Effector CD8-positive, alpha-beta T cell (primary cell): ENCODE measurements around the gene PROZ.

ENCODE experiments used
- DNase-seq: peaks from one replicate; lab custom pipeline; 2025; lab: John Stamatoyannopoulos, UW

Gene PROZ

GRCh38 chr13:113120300-113121182 lies 37.9 kb upstream of the PROZ start:
- DNase-seq, result no peak

DNA sequence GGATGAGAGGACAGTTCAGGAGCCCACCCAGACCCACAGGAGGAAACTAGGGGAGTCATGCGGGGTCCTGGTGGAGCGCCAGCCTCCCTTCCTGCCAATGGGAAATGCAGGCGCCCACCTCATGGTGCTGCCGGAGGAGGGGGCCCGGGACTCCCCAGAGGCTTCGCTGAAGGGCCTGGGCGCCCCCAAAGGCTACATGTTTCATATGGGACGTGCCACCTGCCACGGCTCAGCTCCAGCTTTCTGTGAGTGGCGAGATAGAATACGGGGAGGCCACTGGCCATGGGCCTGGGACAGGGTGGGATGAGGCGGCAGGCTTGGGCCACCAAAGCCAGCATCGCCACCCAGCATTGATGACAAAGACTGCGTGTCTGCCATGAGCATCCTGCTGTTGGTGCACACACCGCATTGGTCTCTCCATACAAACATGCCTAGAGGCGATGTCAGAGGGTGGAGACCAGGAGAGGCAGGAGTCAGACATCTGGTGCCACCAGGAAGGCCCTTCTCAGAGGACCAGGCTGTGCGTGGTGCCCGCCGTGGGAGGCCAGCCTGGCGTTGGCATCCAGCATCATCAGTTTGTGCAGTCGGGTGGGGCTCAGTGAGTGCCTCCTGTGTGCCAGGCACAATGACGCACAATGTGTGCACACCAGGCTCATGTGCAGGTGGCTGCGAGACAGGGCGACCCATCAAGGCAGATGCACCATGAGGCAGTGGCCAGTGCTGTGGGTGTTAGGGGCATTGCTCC lies 37.1 kb upstream of the PROZ start:
- DNase-seq, result no peak

- no peak for DNase-seq
Observed at GRCh38 chr13:113121928-113122471, 36.4 kb upstream of the PROZ start.

DNA sequence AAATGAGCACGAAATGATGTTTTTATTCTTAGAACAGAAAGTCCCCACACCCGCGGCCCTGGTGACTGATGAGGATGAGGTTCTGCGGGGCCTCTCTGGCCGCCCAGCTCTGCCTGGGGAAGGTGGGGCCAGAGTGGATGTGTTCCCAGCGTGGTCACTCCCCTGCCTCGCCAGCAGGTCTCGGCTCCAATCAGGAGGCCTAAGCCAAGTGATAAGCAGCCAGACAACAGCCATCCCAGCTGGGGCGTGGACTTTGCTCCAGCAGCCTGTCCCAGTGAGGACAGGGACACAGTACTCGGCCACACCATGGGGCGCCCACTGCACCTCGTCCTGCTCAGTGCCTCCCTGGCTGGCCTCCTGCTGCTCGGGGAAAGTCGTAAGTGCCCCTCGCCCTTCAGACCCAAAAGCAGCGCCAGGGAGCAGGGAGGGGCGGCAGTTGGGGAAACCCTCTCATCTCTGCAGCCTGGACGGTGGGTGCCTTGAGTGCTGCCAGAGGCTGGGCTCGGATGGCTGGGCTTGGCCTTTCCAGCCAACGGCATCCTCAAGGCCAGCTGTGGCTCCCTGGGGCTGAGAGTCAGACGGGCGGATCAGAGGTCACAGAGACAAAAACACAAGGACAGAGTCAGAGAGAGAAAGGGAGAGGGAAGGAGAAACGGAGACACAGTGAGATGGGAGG lies 35.8 kb upstream of the PROZ start, which contains the start of gene F10:
Gene F10 (plus strand): TSS at position 250 of the 676 bp plus-strand sequence. CDS start 57 bp downstream, at position 307.
- no peak for DNase-seq

DNA sequence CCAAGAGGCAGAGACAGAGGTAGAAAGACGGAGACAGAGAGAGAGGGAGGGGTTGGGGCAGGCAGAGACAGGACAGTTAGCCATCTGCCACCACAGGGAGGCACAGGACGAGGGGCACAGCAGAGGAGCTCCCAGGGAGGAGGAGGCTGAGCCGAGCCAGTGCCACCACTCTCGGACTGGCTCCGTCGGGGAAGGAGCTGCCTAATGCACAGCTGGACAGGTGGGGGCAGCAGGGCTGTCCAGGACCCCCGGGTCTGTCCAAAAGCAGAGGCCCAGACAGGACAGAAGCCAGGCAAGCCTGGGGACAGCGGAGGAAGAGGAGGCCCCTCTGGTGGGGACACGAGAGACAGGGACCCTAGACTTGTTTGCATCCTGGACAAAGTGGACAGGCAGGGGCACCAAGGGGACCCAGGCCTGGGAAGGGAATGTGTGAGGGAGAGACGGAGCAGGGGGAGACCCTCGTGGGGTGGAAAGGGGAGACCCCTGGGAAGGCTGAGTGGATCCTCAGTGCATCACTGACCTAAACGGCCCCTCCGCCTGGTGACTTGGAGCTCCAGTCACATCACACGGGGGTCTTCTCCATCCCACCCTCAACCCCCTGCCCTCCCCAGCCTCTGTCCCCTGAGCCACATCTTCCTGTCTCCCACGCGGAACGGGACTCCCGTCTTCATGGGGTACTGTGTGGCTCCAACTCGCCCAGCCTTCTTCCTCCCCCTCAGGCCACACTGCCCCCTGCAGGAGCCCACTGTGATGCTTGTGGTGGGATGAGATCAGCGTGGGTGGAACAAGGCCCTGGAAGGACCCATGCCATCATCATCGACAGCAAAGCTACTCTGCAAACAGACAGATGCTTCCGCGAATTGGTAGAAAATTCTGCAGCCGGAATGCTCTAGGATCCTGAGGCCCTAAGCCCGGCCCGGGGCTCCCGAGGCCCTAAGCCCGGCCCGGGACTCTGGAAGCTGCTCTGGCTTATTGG lies 34.9 kb upstream of the PROZ start:
- no peak for DNase-seq

DNA sequence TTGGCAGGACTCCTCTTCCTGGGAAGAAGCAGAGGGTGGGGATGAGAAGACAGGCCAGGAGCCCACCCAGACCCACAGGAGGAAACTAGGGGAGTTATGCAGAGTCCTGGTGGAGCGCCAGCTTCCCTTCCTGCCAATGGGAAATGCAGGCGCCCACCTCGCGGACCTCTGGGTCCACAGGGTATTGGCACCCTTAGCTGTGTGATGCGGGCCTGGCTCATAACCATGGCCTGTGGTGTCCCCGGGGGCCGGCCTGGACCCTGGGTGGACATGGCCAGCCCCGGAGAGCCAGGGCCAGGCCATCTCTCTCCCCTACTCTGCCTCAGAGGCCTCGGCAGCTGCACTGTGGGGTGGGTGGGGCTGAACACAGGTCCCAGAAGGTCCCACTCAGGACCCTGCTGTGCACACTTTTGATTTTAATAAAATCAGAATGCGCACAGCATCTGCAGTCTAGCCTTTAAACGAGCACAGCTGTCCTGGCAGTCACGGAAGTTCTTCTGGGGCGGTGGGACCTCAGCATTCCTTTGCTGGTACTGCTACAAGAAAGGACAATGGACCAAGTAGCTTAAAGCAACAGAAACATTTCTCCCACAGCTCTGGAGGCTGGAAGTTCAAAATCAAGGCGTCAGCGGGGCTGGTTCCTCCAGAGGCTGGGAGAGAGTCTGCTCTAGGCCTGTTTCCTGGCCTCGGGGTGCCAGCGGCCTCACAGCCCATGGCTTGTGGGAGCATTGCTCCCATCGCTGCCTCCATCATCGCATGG lies 34.1 kb upstream of the PROZ start:
- DNase-seq, result no peak

DNA sequence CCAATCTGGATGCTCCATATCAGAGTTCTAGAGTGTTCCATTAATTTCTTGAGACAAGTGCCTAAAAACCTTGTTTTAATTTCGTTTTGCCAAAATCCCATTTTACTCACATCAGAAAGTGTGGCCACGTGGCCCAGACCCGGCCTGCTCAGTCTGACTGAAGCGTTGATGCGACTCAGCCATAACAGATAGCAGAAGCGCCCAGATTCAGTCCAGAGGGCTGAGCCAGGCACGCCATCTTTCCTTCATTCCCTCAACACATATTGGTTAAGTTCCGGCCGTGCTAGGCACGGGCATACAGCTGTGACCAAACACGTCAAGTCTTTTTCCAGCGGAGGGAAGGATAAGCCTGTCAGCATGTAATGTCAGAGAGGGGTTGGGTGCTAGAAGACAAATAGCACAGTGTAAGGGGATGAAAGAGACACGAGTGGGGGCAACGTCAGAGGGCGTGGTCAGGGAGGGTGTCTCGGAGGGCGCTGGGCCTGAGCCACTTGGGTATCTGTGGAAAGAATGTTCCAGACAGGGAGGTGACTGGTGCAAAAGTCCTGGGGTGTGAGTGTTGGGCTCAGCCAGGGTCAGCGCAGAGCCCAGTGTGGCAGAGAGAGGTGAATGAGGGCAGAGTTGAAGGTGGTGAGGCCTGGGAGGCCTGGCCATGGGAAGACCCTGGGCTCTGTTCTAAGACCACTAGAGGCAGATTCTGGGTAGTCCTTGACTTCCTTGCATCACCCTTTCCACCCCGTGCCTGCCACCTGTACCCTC lies 32.8 kb upstream of the PROZ start:
- DNase-seq, result no peak

GRCh38 chr13:113126265-113127150 lies 31.9 kb upstream of the PROZ start:
- no peak for DNase-seq

DNA sequence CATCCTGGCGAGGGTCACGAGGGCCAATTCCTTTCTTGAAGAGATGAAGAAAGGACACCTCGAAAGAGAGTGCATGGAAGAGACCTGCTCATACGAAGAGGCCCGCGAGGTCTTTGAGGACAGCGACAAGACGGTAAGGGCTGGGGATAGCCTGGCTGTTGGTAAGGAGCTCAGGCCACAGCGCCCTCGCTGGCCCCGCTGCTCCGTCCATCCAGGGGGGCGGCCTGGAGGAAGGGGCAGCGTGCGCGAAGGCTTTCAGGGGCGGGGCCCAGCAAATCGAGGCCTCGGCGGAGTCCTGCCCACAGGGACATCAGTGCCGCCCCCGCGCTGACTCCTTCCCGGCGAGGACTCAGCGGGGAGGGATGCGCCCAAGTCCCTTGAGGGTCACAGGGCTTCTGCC lies 29.0 kb upstream of the PROZ start:
- no peak for DNase-seq

DNA sequence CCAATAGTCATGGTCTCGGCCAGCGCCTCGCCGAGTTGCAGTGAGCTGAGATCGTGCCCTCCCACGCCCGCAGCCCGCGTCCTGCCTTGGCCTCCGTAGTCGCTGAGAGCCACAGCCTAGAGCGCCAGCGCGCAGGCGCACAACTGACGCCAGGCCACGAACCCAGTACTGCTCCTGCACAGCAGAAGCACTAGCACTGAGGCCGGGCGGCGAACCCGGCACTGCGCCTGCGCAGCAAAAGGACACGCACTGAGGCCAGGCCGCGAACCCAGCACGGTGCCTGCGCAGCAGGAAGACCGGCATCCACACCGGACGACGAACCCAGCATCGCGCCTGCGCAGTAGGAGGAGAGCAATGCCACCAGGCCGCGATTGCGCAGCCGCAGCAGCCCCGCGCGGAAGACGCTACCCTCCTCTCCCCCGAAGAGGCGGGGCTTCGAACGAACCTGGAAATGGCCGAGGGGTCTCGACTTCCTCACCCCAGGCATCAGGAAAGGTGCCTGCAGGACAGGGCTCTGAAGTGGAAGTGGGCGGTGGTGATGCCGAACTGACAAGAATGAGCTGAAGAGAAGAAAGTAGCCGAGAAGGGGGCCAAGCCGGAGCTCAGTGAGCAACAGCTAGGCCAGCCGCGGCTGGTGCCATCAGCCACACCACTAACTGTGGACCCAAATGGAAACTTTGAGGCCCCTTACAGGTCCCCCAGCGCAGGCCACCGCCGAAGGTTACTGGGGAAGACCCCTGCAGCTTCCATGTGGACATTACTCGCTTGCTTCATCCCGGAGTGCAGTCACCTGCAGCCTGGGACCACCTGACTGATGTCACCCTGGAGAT lies 28.3 kb upstream of the PROZ start:
- DNase-seq, result no peak

- no peak for DNase-seq
Observed at GRCh38 chr13:113135281-113135760, 23.1 kb upstream of the PROZ start.

DNA sequence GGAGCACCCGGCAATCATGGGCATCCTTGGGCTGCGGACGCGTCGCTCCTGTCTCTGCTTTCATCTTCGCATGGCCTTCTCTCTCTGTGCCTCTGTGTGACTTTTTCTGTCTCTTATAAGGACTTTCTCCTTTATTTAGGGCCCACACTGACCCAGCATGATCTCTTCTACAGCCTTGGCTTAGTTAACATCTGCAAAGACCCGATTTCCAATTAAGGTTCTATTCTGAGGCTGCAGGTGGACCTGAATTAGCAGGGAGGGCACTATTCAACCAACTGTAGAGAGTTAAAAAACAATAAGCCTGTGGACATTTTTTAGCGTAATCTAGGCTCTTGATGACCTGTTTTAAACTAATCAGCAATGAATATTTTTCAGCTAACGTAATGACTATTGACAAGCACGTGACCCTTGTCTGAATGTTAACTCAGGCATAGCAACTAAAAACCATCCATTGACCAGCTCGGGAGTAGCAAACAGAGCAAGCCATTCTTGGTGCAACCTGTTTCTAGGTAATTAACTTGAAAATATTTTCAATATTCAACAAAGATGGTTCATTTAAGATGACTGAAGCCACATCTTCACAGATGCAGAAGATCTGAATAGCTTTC lies 20.7 kb upstream of the PROZ start:
- no peak for DNase-seq

- no peak for DNase-seq
Observed at GRCh38 chr13:113138792-113139551, 19.5 kb upstream of the PROZ start.

DNA sequence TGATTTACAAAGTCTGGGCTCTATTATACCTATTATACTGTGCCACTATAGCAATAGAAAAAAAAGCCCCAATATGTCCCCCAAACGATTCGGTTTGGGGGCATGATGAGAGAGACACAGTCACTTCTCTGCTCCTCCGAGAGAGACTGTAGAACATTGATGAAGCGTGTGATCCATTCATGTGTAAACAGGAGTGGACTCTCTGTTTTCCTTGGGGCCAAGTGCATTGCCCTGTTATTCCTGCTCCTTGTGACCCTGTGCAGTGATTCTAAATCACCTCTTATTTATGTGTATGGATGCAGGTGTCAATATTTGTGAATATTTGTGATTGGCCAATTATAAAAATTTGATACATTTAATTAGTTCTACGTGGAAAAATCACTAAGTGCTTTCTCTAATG lies 18.9 kb upstream of the PROZ start:
- no peak for DNase-seq

- no peak for DNase-seq
Observed at GRCh38 chr13:113140677-113141600, 17.5 kb upstream of the PROZ start.
